HG03097 (cell line): ENCODE data around the gene ARPC2.

ENCODE experiments used
- ATAC-seq: cut with Tn5 transposase; IDR thresholded peaks from one replicate; pipeline ENCODE4 v1.9.1; 2021; ENCODE audit not compliant: unreplicated experiment, low FRiP score

Gene ARPC2

GRCh38 chr2:218285604-218286003, 68.6 kb downstream of the ARPC2 start:
- ATAC-seq = no peak

- ATAC-seq = peak; percentile 50
Observed at GRCh38 chr2:218286570-218287459, 69.8 kb downstream of the ARPC2 start.

GRCh38 chr2:218289639-218290315, 72.8 kb downstream of the ARPC2 start:
- no peak for ATAC-seq

GRCh38 chr2:218290316-218291261, 73.6 kb downstream of the ARPC2 start:
- ATAC-seq = peak; percentile 56

GRCh38 chr2:218291318-218292047, 74.5 kb downstream of the ARPC2 start:
- ATAC-seq = no peak

GRCh38 chr2:218292048-218293014, 75.3 kb downstream of the ARPC2 start, which contains the start of gene TMBIM1:
Gene TMBIM1, minus strand, starts transcription at chr2:218292503. Its CDS starts 10,362 bp downstream, at chr2:218282141.
- peak; percentile 58 for ATAC-seq

- ATAC-seq = no peak
Observed at GRCh38 chr2:218293715-218294429, 76.9 kb downstream of the ARPC2 start.

- no peak for ATAC-seq
Observed at GRCh38 chr2:218294430-218295022, 77.5 kb downstream of the ARPC2 start.

GRCh38 chr2:218295029-218295428, 78.0 kb downstream of the ARPC2 start:
- no peak for ATAC-seq

GRCh38 chr2:218296200-218296599, 79.2 kb downstream of the ARPC2 start:
- no peak for ATAC-seq

- no peak for ATAC-seq
Observed at GRCh38 chr2:218296847-218297246, 79.9 kb downstream of the ARPC2 start.

- ATAC-seq = no peak
Observed at GRCh38 chr2:218298314-218298875, 81.4 kb downstream of the ARPC2 start.

GRCh38 chr2:218300141-218300540, 83.2 kb downstream of the ARPC2 start:
- no peak for ATAC-seq

GRCh38 chr2:218301176-218301819, 84.3 kb downstream of the ARPC2 start:
- peak; percentile 68 for ATAC-seq
